GM18909 (cell line): ENCODE measurements around the gene MRPL4.
"Not testable (repeated sequence)": the region's sequence is repeated elsewhere in the genome, so short reads cannot be mapped to it uniquely, and the experiment has no call there.

Experiments
- ATAC-seq: cut with Tn5 transposase; IDR thresholded peaks from one replicate; pipeline ENCODE4 v1.9.1; 2021; ENCODE audit warnings: mild to moderate bottlenecking; ENCODE audit not compliant: unreplicated experiment, poor library complexity

Gene MRPL4

GRCh38 chr19:10259162-10259905 is 7.3 kb downstream of the MRPL4 start:
- no peak for ATAC-seq

GRCh38 chr19:10260141-10260584 is 8.1 kb downstream of the MRPL4 start:
- no peak for ATAC-seq

GRCh38 chr19:10262771-10263170 is 10.8 kb downstream of the MRPL4 start:
- no peak for ATAC-seq

DNA sequence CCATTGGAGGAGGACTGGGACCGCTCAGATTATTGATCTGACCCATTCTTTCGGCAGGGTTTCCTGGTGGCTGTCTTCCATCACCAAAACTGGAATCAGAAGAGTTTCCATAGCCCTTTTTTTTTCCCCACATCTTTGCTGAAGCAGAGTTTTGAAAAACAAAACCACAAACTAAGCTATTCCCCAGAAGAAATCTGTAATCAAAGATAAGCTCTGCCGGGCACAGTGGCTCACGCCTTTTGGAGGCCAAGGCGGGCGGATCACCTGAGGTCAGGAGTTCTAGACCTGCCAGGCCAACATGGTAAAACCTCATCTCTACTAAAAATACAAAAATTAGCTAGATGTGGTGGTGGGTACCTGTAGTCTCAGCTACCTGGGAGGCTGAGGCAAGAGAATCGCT is 14.7 kb downstream of the MRPL4 start:
- ATAC-seq, result no peak

- no peak for ATAC-seq
Observed at GRCh38 chr19:10268071-10268470, 16.1 kb downstream of the MRPL4 start.

GRCh38 chr19:10269333-10270179 is 17.5 kb downstream of the MRPL4 start:
- no peak for ATAC-seq

- peak; percentile 32 for ATAC-seq
Observed at GRCh38 chr19:10270180-10270615, 18.2 kb downstream of the MRPL4 start.

- ATAC-seq, result peak; percentile 52
Observed at GRCh38 chr19:10270616-10271394, 18.8 kb downstream of the MRPL4 start, which contains the start of gene ICAM1. Gene ICAM1 (plus strand): TSS chr19:10271120. CDS start chr19:10271160, 40 bp downstream.

DNA sequence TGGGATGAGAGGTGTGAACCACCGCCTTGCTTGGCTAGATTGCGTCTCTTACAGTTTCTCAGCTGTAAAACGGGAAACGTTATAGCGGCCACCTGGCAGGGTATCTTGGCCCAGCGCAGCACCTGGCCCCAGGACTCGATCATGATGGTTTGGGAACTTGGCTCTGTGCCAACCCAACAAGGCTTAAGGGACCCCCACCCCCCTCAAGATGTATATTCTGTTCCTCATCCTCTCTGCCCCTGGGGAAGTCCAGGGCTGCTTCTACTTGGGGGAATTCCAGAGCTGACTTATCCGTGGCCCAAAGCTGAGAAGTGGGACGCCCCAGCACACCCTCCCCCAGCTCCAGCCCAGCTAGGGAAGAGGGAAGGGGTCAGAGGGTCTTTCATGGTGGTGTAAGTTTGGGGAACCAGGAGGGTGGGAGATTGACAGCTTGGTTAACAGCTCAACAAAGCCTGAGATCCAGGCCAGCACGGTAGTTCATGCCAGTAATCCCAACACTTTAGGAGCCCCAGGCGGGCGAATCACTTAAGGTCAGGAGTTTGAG is 19.6 kb downstream of the MRPL4 start:
- ATAC-seq, result peak; percentile 31

- no peak for ATAC-seq
Observed at GRCh38 chr19:10274589-10274988, 22.6 kb downstream of the MRPL4 start.

- ATAC-seq, result no peak
Observed at GRCh38 chr19:10277795-10278589, 26.0 kb downstream of the MRPL4 start.

DNA sequence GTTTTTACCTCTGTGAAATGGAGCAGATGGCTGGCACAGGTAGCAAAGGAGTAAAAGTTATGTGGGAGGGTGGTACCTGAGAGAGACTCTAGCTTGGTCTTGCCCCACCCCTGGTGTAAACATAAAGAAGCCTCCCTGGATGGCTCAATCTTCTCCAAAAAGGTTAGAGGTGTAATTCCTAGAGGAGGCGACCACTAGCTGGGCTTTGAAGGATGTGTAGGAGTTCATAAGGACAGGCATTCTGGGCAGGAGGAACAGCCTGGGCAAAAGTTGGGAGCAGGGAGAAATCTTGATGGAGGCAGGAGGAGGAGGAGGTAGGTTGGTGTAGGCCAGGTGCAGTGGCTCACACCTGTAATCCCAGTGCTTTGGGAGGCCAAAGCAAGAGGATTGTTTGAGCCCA is 26.9 kb downstream of the MRPL4 start:
- ATAC-seq, result no peak

DNA sequence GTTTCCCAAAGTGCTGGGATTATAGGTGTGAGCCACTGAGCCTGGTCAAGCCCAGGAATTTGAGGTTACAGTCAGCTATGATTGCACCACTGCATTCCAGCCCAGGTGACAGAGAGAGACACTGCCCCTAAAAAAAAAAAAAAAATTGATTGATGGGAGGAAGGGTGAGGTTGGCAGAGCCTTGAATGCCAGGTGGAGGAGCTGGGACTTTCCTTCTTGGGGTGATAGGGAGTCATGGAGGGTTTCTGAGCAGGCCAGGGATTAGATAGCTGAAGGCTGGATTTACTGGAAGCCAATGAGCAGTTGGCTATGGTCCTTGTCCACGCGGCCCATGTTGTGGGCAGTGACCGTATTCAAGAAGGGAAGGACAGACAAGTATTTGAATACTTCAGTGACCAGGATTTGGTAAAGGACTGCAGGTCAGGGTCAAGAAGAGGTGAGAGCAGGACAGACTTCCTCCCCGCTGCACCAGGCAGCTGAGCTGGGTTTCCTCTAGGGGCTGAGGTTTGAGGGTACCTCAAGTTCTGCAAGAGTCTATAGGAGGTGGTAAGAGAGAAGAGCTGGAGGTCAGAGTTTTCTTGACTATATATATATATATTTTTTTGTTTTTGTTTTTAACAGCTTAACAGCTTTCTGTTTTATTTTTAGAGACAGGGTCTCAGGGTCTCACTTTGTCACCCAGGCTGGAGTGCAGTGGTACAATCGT is 27.9 kb downstream of the MRPL4 start:
- no peak for ATAC-seq

- ATAC-seq, result not testable (repeated sequence)
Observed at GRCh38 chr19:10282043-10282442, 30.0 kb downstream of the MRPL4 start.

GRCh38 chr19:10283301-10284064 is 31.5 kb downstream of the MRPL4 start:
- no peak for ATAC-seq

DNA sequence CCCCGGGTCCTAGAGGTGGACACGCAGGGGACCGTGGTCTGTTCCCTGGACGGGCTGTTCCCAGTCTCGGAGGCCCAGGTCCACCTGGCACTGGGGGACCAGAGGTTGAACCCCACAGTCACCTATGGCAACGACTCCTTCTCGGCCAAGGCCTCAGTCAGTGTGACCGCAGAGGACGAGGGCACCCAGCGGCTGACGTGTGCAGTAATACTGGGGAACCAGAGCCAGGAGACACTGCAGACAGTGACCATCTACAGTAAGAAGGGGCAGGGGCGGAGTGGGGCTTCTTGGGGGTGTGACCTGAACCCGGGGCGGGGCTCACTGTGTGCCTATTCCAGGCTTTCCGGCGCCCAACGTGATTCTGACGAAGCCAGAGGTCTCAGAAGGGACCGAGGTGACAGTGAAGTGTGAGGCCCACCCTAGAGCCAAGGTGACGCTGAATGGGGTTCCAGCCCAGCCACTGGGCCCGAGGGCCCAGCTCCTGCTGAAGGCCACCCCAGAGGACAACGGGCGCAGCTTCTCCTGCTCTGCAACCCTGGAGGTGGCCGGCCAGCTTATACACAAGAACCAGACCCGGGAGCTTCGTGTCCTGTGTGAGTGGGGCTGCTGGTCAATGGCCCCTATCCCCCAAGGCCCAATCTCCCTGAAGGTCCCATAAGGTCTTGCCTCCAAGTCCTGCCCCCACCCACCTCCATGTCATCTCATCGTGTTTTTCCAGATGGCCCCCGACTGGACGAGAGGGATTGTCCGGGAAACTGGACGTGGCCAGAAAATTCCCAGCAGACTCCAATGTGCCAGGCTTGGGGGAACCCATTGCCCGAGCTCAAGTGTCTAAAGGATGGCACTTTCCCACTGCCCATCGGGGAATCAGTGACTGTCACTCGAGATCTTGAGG is 32.3 kb downstream of the MRPL4 start:
- ATAC-seq, result no peak

DNA sequence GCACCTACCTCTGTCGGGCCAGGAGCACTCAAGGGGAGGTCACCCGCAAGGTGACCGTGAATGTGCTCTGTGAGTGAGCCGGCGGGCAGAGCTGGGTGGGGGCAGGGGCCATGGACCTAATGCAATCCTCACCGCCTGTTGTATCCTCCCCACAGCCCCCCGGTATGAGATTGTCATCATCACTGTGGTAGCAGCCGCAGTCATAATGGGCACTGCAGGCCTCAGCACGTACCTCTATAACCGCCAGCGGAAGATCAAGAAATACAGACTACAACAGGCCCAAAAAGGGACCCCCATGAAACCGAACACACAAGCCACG is 32.9 kb downstream of the MRPL4 start:
- no peak for ATAC-seq
